Measurements from ENCODE around the gene C1orf232.

Gene C1orf232

DNA sequence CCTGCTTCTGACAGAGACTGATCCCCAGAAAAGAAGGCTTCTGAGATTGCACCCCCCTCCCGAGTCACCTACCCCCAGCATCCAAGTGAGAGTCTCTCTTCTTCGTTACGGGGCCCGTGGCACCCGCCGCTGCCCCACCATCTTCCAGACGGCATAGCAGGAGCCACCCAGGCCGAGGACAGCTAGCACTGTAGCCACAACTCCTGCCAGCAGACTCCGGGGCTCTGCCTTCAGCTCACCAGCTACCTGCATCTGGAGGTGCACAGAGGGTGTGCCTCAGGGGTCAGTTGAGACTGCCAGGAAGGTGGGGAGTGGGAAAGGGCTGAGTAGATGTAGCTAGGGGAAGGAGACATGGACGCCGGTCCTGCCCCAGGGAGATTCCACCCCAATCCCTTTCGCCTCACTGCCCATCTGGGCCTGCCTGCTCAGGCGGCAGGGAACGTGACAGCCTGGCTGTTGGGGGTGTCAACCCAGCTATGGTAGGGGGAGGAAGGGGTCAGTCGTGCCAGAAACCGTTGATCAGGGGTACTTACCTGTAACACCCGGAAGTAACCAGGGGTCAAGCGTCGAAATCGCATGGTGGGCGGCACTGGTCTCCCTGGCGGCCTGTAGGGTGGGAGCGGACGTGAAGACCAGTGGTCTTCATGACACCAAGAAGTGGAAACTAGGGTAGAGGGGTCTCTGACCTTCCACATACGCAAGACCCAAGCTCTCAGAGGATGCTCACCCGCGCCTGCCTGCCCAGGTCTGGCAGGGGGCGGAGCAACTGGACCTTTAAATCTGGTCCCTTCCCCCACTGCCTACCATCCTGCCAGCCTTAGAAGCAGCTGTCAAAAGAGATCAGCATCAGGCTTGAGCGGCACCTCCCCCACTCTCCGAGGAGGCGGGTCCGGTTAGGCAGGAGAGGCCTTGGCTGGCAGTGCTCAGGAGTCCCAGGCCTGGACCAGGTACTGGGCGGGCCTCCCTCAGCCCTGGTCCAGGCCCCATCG, 2.6 kb upstream of the C1orf232 start, which contains the start of gene ZNF593OS:
ZNF593OS (minus strand) TSS at position 749 of the 989 bp plus-strand sequence; CDS start at position 578, 171 bp downstream.
- POLR2A ChIA-PET = interaction anchor here (0.9 to 2.9 kb wide), 3 partner anchors 16 to 118 kb away, joined by 3 to 23 read pairs (median 9); partner anchors contain the start of gene CEP85
- no peak within 1 kb of the TSS for H3K27ac ChIP-seq (ENCODE audit: extremely low read depth, low read depth, low read length)
- H3K4me1 ChIP-seq (ENCODE audit: control insufficient read depth, insufficient read depth, low read length) = peaks cover 7% of the 10 kb centered on the region; the same call in 1 of the 2 replicates
- CTCF ChIA-PET = interaction anchor here (1.1 to 1.7 kb wide), 2 partner anchors 19 to 62 kb away, joined by 4 to 5 read pairs; partner anchors contain the start of genes CATSPER4 and CEP85
- no peak within 1 kb of the TSS for H3K4me3 ChIP-seq (ENCODE audit: low read depth, low read length)
- no peaks in the 10 kb centered on the region for H3K9me3 ChIP-seq (ENCODE audit: control insufficient read depth, insufficient read depth, low read depth, low read length)
- H3K36me3 ChIP-seq (ENCODE audit: control insufficient read depth in 2 of 2, insufficient read depth in 1 of 2, low read length in 2 of 2) = peaks cover 0 to 10% of the 10 kb centered on the region in 2 experiments; a peak in 1 of 3 replicates
- peak; percentile 45; the same call in 1 of the 2 replicates for TF ChIP-seq SP2 (tag by site-specific recombination; IDR thresholded peaks at IDR 0.05)
- no peak for TF ChIP-seq ZNF660 (tag by site-specific recombination; IDR thresholded peaks at IDR 0.05)

GRCh38 chr1:26170472-26170821, 1.7 kb upstream of the C1orf232 start:
- no peak overlapping the region; the same call in 1 of the 2 replicates for H3K27ac ChIP-seq (ENCODE audit: extremely low read depth, low read depth, low read length)
- no peaks in the 10 kb centered on the region for H3K9me3 ChIP-seq (ENCODE audit: control insufficient read depth, insufficient read depth, low read depth, low read length)
- TF ChIP-seq ZNF596 (tag by site-specific recombination; IDR thresholded peaks at IDR 0.05) (no peak), SCRT2 (tag by site-specific recombination; IDR thresholded peaks at IDR 0.05) (no peak), ZBTB11 (tag by site-specific recombination; conservative IDR thresholded peaks at IDR 0.05; ENCODE audit: low read depth) (no peak), ZNF501 (tag by site-specific recombination; IDR thresholded peaks at IDR 0.05) (no peak), ZNF660 (tag by site-specific recombination; IDR thresholded peaks at IDR 0.05) (no peak), KLF7 (tag by site-specific recombination; IDR thresholded peaks at IDR 0.05; ENCODE audit: borderline replicate concordance) (no peak), ZNF621 (tag by site-specific recombination; IDR thresholded peaks at IDR 0.05) (no peak), ZBTB17 (tag by site-specific recombination; IDR thresholded peaks at IDR 0.05) (peak; percentile 95), ZNF132 (tag by site-specific recombination; IDR thresholded peaks at IDR 0.05; ENCODE audit: borderline replicate concordance) (no peak)
- TF ChIP-seq, protein P1, sequence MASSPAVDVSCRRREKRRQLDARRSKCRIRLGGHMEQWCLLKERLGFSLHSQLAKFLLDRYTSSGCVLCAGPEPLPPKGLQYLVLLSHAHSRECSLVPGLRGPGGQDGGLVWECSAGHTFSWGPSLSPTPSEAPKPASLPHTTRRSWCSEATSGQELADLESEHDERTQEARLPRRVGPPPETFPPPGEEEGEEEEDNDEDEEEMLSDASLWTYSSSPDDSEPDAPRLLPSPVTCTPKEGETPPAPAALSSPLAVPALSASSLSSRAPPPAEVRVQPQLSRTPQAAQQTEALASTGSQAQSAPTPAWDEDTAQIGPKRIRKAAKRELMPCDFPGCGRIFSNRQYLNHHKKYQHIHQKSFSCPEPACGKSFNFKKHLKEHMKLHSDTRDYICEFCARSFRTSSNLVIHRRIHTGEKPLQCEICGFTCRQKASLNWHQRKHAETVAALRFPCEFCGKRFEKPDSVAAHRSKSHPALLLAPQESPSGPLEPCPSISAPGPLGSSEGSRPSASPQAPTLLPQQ (tag by site-specific recombination; IDR thresholded peaks at IDR 0.05) = no peak
- TF ChIP-seq, protein P2, sequence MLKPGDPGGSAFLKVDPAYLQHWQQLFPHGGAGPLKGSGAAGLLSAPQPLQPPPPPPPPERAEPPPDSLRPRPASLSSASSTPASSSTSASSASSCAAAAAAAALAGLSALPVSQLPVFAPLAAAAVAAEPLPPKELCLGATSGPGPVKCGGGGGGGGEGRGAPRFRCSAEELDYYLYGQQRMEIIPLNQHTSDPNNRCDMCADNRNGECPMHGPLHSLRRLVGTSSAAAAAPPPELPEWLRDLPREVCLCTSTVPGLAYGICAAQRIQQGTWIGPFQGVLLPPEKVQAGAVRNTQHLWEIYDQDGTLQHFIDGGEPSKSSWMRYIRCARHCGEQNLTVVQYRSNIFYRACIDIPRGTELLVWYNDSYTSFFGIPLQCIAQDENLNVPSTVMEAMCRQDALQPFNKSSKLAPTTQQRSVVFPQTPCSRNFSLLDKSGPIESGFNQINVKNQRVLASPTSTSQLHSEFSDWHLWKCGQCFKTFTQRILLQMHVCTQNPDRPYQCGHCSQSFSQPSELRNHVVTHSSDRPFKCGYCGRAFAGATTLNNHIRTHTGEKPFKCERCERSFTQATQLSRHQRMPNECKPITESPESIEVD (tag by site-specific recombination; IDR thresholded peaks at IDR 0.05) = no peak
- TF ChIP-seq, protein P3, sequence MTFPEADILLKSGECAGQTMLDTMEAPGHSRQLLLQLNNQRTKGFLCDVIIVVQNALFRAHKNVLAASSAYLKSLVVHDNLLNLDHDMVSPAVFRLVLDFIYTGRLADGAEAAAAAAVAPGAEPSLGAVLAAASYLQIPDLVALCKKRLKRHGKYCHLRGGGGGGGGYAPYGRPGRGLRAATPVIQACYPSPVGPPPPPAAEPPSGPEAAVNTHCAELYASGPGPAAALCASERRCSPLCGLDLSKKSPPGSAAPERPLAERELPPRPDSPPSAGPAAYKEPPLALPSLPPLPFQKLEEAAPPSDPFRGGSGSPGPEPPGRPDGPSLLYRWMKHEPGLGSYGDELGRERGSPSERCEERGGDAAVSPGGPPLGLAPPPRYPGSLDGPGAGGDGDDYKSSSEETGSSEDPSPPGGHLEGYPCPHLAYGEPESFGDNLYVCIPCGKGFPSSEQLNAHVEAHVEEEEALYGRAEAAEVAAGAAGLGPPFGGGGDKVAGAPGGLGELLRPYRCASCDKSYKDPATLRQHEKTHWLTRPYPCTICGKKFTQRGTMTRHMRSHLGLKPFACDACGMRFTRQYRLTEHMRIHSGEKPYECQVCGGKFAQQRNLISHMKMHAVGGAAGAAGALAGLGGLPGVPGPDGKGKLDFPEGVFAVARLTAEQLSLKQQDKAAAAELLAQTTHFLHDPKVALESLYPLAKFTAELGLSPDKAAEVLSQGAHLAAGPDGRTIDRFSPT (tag by site-specific recombination; IDR thresholded peaks at IDR 0.05) = peak; percentile 60
- TF ChIP-seq, protein P4, sequence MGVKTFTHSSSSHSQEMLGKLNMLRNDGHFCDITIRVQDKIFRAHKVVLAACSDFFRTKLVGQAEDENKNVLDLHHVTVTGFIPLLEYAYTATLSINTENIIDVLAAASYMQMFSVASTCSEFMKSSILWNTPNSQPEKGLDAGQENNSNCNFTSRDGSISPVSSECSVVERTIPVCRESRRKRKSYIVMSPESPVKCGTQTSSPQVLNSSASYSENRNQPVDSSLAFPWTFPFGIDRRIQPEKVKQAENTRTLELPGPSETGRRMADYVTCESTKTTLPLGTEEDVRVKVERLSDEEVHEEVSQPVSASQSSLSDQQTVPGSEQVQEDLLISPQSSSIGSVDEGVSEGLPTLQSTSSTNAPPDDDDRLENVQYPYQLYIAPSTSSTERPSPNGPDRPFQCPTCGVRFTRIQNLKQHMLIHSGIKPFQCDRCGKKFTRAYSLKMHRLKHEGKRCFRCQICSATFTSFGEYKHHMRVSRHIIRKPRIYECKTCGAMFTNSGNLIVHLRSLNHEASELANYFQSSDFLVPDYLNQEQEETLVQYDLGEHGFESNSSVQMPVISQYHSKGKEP (tag by site-specific recombination; IDR thresholded peaks at IDR 0.05) = no peak
- peak overlapping the region; percentile 68 for H3K4me3 ChIP-seq (ENCODE audit: low read depth, low read length)
- peaks cover 0 to 10% of the 10 kb centered on the region in 2 experiments; a peak in 1 of 3 replicates for H3K36me3 ChIP-seq (ENCODE audit: control insufficient read depth in 2 of 2, insufficient read depth in 1 of 2, low read length in 2 of 2)
- ChIA-PET POLR2A (interaction anchor here (0.6 to 2.9 kb wide), 4 partner anchors 32 to 259 kb away, joined by 3 to 23 read pairs (median 4); partner anchors contain the start of gene CEP85), CTCF (interaction anchor here (0.6 to 2.0 kb wide), 15 partner anchors 8 to 1211 kb away, joined by 3 to 16 read pairs (median 3); partner anchors contain the start of gene CEP85)
- peaks cover 7% of the 10 kb centered on the region; the same call in 1 of the 2 replicates for H3K4me1 ChIP-seq (ENCODE audit: control insufficient read depth, insufficient read depth, low read length)

All from HEK293 (cell line).